Measurements from ENCODE around the gene GIMAP5. TPM values are rescaled to one million over a fixed set of nuclear protein-coding genes. Genes with fewer than 3 reads are reported as not detected.

GIMAP5 gene
- total and polyA plus RNA-seq, 9 of the 15 experiments (the other 6 are each of a cell fraction or from before 2014, with no cell fraction given) = 0.35 TPM; not detected in 8

DNA sequence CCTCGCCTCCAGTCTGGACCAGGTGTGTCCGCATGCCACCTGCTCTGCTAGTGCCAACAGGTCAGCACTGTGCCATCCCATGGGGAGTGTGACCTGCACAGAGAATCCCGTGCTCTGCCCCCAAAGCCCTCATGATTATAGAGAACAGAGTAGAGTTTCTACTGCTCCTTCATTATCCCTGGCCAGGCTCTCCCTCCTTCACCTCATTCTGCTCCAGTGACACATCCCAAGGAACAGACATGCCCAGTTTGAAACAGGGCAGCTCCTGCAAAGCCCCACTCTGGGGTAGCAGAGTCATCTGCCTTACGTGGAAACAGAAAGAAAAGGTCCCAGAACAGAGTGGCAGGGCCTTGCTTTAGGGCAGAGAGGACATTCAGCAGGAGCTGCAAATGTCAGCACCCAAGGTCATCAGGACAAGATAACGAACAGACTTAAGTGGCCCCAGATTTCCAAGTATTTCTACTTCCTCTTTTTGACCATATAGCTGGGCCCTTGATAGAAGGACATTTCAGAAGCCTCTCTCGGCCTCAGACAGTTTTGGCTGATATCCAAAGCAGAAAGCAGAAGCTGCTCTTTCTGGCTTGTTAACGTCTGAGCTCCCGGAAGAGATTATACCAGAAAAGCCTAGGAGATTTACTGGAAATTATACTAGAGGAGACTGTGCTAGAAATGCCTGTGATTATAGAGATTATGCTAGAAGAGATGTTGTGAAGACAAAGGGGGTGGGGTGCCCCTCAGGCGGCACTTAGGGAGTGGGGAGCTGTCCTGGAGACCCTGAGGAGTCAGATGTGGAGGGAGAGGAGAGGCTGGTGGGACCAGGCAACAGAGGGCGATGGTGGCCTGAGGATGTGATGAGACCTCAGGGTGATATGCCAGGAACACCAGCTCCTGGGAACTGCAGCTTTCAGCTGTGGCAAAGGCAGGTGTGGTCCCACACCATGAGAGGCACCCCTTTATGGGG, 50.4 kb downstream of the GIMAP5 start (continued):
- TF ChIP-seq, protein P1, sequence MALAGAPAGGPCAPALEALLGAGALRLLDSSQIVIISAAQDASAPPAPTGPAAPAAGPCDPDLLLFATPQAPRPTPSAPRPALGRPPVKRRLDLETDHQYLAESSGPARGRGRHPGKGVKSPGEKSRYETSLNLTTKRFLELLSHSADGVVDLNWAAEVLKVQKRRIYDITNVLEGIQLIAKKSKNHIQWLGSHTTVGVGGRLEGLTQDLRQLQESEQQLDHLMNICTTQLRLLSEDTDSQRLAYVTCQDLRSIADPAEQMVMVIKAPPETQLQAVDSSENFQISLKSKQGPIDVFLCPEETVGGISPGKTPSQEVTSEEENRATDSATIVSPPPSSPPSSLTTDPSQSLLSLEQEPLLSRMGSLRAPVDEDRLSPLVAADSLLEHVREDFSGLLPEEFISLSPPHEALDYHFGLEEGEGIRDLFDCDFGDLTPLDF (CRISPR knock-in tag; IDR thresholded peaks at IDR 0.05) = no peak
- no peak for TF ChIP-seq DACH1 (IDR thresholded peaks at IDR 0.05; ENCODE audit: partially characterized antibody)
- no peak for TF ChIP-seq RAD51 (IDR thresholded peaks at IDR 0.05; ENCODE audit: borderline replicate concordance, low read depth)
- TF ChIP-seq GABPB1 (CRISPR knock-in tag; IDR thresholded peaks at IDR 0.05) = no peak
- TF ChIP-seq, protein P2, sequence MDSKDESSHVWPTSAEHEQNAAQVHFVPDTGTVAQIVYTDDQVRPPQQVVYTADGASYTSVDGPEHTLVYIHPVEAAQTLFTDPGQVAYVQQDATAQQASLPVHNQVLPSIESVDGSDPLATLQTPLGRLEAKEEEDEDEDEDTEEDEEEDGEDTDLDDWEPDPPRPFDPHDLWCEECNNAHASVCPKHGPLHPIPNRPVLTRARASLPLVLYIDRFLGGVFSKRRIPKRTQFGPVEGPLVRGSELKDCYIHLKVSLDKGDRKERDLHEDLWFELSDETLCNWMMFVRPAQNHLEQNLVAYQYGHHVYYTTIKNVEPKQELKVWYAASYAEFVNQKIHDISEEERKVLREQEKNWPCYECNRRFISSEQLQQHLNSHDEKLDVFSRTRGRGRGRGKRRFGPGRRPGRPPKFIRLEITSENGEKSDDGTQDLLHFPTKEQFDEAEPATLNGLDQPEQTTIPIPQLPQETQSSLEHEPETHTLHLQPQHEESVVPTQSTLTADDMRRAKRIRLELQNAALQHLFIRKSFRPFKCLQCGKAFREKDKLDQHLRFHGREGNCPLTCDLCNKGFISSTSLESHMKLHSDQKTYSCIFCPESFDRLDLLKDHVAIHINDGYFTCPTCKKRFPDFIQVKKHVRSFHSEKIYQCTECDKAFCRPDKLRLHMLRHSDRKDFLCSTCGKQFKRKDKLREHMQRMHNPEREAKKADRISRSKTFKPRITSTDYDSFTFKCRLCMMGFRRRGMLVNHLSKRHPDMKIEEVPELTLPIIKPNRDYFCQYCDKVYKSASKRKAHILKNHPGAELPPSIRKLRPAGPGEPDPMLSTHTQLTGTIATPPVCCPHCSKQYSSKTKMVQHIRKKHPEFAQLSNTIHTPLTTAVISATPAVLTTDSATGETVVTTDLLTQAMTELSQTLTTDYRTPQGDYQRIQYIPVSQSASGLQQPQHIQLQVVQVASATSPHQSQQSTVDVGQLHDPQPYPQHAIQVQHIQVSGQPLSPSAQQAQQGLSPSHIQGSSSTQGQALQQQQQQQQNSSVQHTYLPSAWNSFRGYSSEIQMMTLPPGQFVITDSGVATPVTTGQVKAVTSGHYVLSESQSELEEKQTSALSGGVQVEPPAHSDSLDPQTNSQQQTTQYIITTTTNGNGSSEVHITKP (IDR thresholded peaks at IDR 0.05; ENCODE audit: partially characterized antibody) = no peak
- no peak for TF ChIP-seq ZFX (CRISPR knock-in tag; IDR thresholded peaks at IDR 0.05)
- TF ChIP-seq NCOR1 (IDR thresholded peaks at IDR 0.05) = peak; percentile 47
- TF ChIP-seq, protein P3, sequence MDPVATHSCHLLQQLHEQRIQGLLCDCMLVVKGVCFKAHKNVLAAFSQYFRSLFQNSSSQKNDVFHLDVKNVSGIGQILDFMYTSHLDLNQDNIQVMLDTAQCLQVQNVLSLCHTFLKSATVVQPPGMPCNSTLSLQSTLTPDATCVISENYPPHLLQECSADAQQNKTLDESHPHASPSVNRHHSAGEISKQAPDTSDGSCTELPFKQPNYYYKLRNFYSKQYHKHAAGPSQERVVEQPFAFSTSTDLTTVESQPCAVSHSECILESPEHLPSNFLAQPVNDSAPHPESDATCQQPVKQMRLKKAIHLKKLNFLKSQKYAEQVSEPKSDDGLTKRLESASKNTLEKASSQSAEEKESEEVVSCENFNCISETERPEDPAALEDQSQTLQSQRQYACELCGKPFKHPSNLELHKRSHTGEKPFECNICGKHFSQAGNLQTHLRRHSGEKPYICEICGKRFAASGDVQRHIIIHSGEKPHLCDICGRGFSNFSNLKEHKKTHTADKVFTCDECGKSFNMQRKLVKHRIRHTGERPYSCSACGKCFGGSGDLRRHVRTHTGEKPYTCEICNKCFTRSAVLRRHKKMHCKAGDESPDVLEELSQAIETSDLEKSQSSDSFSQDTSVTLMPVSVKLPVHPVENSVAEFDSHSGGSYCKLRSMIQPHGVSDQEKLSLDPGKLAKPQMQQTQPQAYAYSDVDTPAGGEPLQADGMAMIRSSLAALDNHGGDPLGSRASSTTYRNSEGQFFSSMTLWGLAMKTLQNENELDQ (CRISPR knock-in tag; IDR thresholded peaks at IDR 0.05; ENCODE audit: borderline replicate concordance) = no peak
- TF ChIP-seq ZBTB17 (CRISPR knock-in tag; IDR thresholded peaks at IDR 0.05) = peak; percentile 64; the same call in 1 of the 2 replicates
- no peak for TF ChIP-seq YY1 (IDR thresholded peaks at IDR 0.05; ENCODE audit: borderline replicate concordance in 1 of 3, control insufficient read depth in 1 of 3, extremely low read depth in 1 of 3, insufficient read depth in 3 of 3, insufficient read length in 1 of 3, insufficient replicate concordance in 2 of 3, low read depth in 1 of 3, low read length in 2 of 3)
- TF ChIP-seq, protein P4, sequence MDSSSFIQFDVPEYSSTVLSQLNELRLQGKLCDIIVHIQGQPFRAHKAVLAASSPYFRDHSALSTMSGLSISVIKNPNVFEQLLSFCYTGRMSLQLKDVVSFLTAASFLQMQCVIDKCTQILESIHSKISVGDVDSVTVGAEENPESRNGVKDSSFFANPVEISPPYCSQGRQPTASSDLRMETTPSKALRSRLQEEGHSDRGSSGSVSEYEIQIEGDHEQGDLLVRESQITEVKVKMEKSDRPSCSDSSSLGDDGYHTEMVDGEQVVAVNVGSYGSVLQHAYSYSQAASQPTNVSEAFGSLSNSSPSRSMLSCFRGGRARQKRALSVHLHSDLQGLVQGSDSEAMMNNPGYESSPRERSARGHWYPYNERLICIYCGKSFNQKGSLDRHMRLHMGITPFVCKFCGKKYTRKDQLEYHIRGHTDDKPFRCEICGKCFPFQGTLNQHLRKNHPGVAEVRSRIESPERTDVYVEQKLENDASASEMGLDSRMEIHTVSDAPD (CRISPR knock-in tag; IDR thresholded peaks at IDR 0.05) = no peak
- TF ChIP-seq SIN3B (IDR thresholded peaks at IDR 0.05; ENCODE audit: low read depth) = 0 out of 2 replicates have a peak, but pooled peaks have one; percentile 28
- TF ChIP-seq ZFP1 (CRISPR knock-in tag; IDR thresholded peaks at IDR 0.05) = 0 out of 2 replicates have a peak, but pooled peaks have one; percentile 44
- TF ChIP-seq HNRNPL (IDR thresholded peaks at IDR 0.05; ENCODE audit: low read depth, low read length) = no peak
- TF ChIP-seq FOSL1 (tag; conservative IDR thresholded peaks at IDR 0.05) = peak; percentile 44; the same call in 1 of the 2 replicates
- no peak for TF ChIP-seq BCL6 (CRISPR knock-in tag; IDR thresholded peaks at IDR 0.05)
- no peak for TF ChIP-seq ZNF121 (CRISPR knock-in tag; conservative IDR thresholded peaks at IDR 0.05)

Measured in K562 (cell line).